GM12892 (cell line): Measurements from ENCODE around the gene UCK1.

ENCODE experiments used
- POLR2A ChIP-seq: IDR thresholded peaks from 2 replicates; pipeline ENCODE4 v1.6.1; 2011; ENCODE audit warnings: low read depth, low read length, control low read depth
- POLR2AphosphoS5 ChIP-seq: IDR thresholded peaks from 2 replicates; pipeline ENCODE4 v1.6.1; 2011; ENCODE audit warnings: low read depth, low read length, control low read depth

- TF ChIP-seq POLR2A (no peak), POLR2AphosphoS5 (no peak)
These were observed 40.5 kb downstream of the UCK1 start for GRCh38 chr9:131490514-131490913.
